GM19351 (cell line): ENCODE data around the gene NIM1K.
A peak's percentile ranks its signal among the peaks of the same experiment; 100 is the strongest.
"Not testable (repeated sequence)": the region's sequence is repeated elsewhere in the genome, so short reads cannot be mapped to it uniquely, and the experiment has no call there.

Experiments
- ATAC-seq: cut with Tn5 transposase; IDR thresholded peaks from one replicate; pipeline ENCODE4 v1.9.1; 2021; ENCODE audit warnings: mild to moderate bottlenecking, moderate library complexity; ENCODE audit not compliant: unreplicated experiment

NIM1K gene

DNA sequence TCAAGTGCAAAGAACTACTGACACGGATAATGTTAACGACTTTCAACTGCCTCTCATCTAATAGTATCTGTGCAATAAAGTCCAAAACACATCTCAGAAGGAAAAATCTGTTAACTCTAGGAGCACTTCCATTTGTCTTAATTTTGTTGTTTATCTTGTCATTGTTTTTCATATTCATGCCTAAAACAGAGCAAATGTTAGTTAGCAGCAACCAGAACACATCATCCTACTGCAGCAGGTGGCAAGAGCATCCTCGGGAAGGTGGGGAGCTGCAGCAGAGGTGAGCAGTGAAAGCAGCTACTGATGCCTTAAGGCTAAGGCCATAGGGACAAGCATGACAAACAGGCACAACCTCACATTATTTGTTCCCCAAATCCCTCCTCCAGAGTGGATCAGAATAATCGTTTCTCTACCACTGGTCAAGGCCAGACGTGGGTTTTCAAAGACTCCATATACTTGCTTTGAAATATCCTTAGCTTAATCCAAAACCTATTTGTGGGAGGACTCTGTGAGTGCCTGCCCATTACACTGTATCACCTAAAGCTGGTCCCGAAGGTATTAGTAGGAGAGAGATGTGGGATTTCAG is 120.1 kb downstream of the NIM1K start:
- ATAC-seq: no peak

DNA sequence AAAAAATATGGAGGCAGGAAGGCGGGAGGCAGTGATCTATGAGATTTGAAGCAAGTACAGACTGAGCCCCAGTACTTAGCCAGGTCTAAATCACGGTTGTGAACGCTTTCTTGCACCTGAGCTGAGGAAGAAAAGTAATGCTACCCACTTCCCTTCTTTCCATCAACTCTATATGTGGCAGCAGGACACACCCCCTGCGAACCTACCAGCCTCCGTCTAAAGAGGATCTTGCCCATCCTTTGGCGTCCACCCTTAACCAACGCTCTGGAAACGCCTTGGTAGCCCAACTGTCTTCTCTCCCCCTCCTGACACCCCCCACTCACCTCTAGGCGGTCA is 120.6 kb downstream of the NIM1K start:
- ATAC-seq: peak; percentile 1

DNA sequence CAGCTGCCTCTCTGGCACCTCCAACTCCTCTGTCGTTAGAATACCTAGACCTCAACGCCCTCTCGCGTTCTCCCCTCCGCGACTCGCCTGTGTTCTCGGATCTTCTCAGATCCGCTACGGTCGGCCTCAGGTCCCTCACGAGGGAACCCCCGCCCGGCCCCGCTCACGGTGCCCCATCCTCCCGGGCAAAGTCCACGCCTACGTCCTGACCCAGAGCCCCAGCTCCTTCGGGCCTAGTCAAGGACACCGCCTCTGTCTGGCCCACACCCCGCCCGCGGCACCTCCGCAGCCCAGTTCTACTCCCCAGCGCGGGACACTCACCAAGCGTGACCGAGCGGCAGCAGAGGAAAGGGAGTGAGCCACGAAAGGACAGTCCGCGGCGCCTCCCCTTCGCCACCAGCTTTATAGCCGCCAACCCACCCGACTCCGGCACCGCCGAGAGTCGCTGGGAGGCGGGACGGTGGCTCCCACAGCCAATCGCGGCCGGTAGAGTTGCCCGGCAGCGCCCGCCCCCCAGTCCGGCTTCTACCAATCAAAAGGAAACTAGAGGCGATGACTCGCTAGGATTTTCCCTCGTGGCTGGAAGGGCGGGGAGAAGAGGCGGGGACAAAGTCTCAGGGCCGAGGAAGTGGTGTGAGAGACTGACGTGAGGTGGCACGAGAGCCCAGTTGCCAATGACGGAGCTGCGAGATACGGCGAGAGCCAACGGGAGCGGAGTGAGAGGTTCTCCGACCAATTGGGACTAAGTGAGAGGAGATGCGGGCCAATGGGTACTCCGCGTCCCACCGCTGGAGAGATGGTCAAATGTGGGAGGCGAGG is 121.2 kb downstream of the NIM1K start, which contains the start of gene HMGCS1:
TSS of gene HMGCS1 (minus strand) at position 378 of the 819 bp plus-strand sequence. CDS start 14,447 bp downstream, outside the sequence.
- ATAC-seq: peak; percentile 91

DNA sequence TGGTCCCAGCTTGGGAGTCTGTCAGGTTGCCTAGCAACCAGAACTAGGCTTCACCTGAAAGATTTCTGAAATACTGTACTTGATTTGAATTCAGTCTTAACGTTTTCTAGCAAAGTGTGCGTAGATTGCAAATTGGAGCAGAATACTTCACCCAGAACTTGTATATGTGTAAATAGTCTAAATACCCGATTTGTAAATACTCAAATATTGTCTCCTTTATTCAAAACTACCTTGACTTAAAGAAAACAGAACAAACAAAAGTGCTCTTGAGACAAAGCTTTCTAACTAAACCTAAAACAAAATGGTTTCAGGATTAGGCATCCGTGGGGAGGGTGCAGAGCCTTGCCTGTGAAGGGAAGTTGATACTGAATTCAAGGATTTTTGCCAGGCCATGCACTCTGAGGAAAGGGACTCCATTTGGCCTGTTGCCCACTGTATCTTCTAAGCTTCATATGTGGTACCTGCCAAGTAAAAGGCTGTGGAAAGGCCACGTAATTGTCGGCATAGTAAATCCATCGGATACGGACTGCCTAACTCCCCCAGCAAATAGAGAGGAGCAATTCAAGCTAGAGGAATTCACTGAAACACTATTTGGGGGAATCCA is 121.9 kb downstream of the NIM1K start:
- no peak for ATAC-seq

DNA sequence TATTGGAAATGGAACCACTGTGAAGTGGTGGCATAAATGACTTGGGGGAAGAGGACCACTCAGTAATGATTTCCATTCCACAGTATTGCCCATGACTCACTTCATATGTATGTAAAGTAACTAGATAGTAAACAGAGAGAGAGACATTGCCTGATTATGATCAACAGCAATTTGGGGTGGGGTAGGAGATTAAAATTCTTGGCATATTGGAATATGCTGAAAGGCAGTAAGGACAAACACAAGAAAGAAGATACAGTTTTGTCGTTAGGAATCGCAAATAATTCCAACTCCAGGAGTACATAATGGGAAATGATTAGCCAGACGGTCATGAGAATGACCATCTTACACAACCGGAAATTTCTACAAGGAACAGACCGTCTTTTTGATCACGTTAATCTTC is 122.7 kb downstream of the NIM1K start:
- ATAC-seq: no peak

DNA sequence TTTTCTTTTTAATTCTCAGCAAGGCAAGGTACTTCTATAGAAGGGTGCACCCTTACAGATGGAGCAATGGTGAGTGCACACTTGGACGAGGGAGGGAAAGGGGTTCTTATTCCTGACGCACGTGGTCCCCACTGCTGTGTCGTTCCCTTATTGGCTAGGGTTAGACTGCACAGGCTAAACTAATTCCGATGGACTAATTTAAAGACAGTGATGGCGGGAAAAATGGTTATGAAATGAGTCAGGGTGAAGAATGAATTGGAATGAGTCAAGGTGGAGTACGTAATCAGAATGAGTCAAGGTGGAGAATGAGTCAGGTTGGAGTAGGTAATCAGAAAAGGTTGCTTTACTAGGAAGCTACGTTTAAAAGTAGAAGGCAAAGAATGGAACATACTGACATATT is 123.2 kb downstream of the NIM1K start:
- ATAC-seq: no peak

DNA sequence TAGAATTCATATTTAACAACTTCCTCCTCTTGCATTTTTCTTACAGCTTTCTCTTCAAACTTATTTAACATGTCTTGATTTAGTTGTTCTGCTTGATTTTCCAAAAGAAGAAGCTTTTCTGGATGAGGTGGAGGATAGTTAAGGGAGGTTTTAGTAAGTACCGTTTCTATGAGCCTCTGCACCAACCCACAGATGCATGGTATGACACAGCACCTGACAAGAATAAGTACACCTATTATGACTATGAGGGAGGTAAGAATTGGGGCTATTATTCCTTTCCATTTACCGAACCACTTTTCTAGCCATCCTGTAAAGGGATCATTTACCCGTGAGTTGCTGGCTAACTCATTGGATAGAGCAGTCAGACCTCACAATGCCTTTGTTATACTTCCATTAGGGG is 123.7 kb downstream of the NIM1K start:
- ATAC-seq: no peak

DNA sequence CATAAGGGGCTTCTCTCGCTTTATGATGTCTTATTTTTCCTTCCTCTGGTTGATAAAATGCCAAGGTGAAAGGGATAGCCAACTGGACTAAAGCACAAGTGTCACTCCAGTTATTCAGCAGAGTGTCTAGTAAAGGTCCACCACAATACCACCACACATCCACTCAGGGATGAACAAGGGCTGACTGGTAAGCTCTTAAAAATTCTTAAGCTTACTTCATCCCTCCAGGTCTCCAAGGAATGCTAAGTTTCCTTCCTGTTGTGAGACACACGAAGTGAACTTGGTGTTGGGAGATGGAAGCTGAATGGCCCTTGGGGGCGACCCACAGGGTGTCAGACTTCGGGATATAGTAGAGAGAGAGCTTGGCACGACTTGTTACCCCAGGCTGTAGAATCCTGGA is 124.4 kb downstream of the NIM1K start:
- ATAC-seq: no peak

DNA sequence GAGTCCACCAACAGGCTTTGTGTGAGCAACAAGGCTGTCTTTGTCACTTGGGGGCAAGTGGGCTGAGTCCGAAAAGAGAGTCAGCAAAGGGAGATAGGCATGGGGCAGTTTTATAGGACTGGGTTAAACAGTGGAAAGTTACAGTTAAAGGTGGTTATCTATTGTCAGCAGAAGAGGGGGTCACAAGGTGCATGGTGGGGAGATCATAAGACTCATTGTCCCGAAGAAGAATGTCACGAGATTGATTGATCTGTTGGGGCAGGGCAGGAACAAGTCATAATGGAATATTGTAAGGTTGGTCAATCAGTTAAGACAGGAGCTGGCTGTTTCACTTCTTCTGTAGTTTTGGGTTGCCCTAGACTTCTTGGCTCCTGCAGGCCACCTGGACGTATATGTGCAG is 128.8 kb downstream of the NIM1K start:
- no peak for ATAC-seq

DNA sequence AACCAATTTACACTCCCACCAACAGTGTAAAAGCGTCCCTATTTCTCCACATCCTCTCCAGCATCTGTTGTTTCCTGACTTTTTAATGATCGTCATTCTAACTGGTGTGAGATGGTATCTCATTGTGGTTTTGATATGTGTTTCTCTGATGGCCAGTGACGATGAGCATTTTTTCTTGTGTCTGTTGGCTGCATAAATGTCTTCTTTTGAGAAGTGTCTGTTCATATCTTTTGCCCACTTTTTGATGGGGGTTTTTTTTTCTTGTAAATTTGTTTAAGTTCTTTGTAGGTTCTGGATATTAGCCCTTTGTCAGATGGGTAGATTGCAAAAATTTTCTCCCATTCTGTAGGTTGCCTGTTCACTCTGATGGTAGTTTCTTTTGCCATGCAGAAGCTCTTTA is 131.5 kb downstream of the NIM1K start:
- not testable (repeated sequence) for ATAC-seq

DNA sequence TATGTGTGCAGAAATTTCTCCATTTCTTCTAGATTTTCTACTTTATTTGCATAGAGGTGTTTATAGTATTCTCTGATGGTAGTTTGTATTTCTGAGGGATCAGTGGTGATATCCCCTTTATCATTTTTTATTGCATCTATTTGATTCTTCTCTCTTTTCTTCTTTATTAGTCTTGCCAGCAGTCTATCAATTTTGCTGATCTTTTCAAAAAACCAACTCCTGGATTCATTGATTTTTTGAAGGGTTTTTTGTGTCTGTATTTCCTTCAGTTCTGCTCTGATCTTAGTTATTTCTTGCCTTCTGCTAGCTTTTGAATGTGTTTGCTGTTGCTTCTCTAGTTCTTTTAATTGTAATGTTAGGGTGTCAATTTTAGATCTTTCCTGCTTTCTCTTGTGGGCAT is 133.6 kb downstream of the NIM1K start:
- ATAC-seq: not testable (repeated sequence)
